ENCODE data around the gene ITLN1.

ITLN1 gene

GRCh38 chr1:160866695-160867260, 18.2 kb downstream of the ITLN1 start:
- Histone ChIP-seq H3K9me3 (ENCODE audit: severe bottlenecking) (peaks cover 7% of the 10 kb centered on the region), H3K36me3 (no peaks in the 10 kb centered on the region), H3K27ac (no peak overlapping the region), H3K27me3 (ENCODE audit: insufficient read depth, low read depth, severe bottlenecking) (peaks cover 93% of the 10 kb centered on the region), H3K4me3 (ENCODE audit: low read depth, low read length) (no peak overlapping the region)
- no peak for TF ChIP-seq CTCF (IDR thresholded peaks at IDR 0.05; ENCODE audit: low read depth, low read length)
- no peak for DNase-seq

- peaks cover 7% of the 10 kb centered on the region for H3K9me3 ChIP-seq (ENCODE audit: severe bottlenecking)
- no peak overlapping the region for H3K4me3 ChIP-seq (ENCODE audit: low read depth, low read length)
- DNase-seq = no peak
- TF ChIP-seq CTCF (IDR thresholded peaks at IDR 0.05; ENCODE audit: low read depth, low read length) = no peak
- no peak overlapping the region for H3K27ac ChIP-seq
- H3K27me3 ChIP-seq (ENCODE audit: insufficient read depth, low read depth, severe bottlenecking) = peaks cover 93% of the 10 kb centered on the region
- no peaks in the 10 kb centered on the region for H3K36me3 ChIP-seq
These were observed 18.8 kb downstream of the ITLN1 start for GRCh38 chr1:160866001-160866694.

GRCh38 chr1:160865337-160865736, 19.6 kb downstream of the ITLN1 start:
- peaks cover 7% of the 10 kb centered on the region for H3K9me3 ChIP-seq (ENCODE audit: severe bottlenecking)
- H3K27ac ChIP-seq = no peak overlapping the region
- no peak for TF ChIP-seq CTCF (IDR thresholded peaks at IDR 0.05; ENCODE audit: low read depth, low read length)
- DNase-seq = no peak
- no peak overlapping the region for H3K4me3 ChIP-seq (ENCODE audit: low read depth, low read length)
- H3K36me3 ChIP-seq = no peaks in the 10 kb centered on the region
- peaks cover 97% of the 10 kb centered on the region for H3K27me3 ChIP-seq (ENCODE audit: insufficient read depth, low read depth, severe bottlenecking)

- TF ChIP-seq CTCF (IDR thresholded peaks at IDR 0.05; ENCODE audit: low read depth, low read length) = no peak
These were observed 20.8 kb downstream of the ITLN1 start for GRCh38 chr1:160864173-160864572.

GRCh38 chr1:160863774-160864131, 21.2 kb downstream of the ITLN1 start:
- Histone ChIP-seq H3K36me3 (no peaks in the 10 kb centered on the region), H3K27me3 (ENCODE audit: insufficient read depth, low read depth, severe bottlenecking) (peaks cover 97% of the 10 kb centered on the region), H3K27ac (no peak overlapping the region), H3K9me3 (ENCODE audit: severe bottlenecking) (peaks cover 7% of the 10 kb centered on the region), H3K4me3 (ENCODE audit: low read depth, low read length) (no peak overlapping the region)
- no peak for TF ChIP-seq CTCF (IDR thresholded peaks at IDR 0.05; ENCODE audit: low read depth, low read length)
- no peak for DNase-seq

More at GRCh38 chr1:160864173-160864572, 20.8 kb downstream of the ITLN1 start:
- H3K9me3 ChIP-seq (ENCODE audit: severe bottlenecking) = peaks cover 7% of the 10 kb centered on the region
- H3K36me3 ChIP-seq = no peaks in the 10 kb centered on the region
- no peak overlapping the region for H3K4me3 ChIP-seq (ENCODE audit: low read depth, low read length)
- H3K27me3 ChIP-seq (ENCODE audit: insufficient read depth, low read depth, severe bottlenecking) = peaks cover 97% of the 10 kb centered on the region
- no peak overlapping the region for H3K27ac ChIP-seq
- DNase-seq = no peak

Data from WERI-Rb-1 (cell line).